ENCODE data around the gene MT1G. TPM values are rescaled to one million over a fixed set of nuclear protein-coding genes. Genes with fewer than 3 reads are reported as not detected.

Gene MT1G
- total and polyA plus RNA-seq, 8 donors: 1.0 to 22.1 (median 2.4) TPM

DNA sequence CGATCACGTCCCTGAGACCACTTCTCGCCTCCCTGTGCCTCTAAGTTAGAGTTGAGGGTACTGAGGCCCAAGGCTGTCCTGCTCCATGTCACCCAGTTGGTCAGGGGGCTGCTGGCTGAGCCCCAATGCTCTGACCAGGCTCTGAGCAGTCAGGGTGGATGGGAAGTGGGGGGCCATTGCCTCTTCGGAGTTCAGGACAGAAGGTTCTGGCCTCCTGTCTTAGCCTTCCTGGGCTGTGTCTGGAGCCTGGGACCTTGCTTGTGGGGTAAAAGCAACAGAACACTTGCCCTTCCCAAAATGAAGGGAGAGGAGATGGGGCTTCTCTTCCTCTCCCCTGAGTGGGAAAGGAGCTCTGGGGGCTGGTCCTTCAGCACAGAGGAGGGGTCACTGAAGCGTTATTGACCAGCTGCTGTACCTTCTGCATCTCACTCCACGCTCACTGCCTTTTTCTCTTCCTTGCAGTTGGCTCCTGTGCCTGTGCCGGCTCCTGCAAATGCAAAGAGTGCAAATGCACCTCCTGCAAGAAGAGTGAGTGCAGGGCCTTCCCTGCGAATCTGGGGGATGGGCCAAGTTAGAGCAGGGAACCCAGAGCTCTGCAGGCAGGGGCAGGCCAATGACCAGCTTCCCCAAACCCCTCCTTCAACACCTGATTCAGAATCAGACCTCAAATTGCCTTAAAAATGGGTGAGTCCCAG lies 15.0 kb upstream of the MT1G start:
- Histone ChIP-seq H3K4me3 (peak overlapping the region; percentile 55), H3K4me1 (peaks cover 10 to 18% of the 10 kb centered on the region in 2 donors), H3K27me3 (no peaks in the 10 kb centered on the region), H3K36me3 (no peaks in the 10 kb centered on the region), H3K9me3 (peaks cover 0 to 8% of the 10 kb centered on the region in 2 donors), H3K27ac (peak overlapping the region in 1 of 2 donors; percentile 80)
- TF ChIP-seq CTCF (IDR thresholded peaks at IDR 0.05): no peak
- ATAC-seq (peak; percentile 2), DNase-seq (no peak)
- intact Hi-C loops (cut with DNase I): no loop called here

DNA sequence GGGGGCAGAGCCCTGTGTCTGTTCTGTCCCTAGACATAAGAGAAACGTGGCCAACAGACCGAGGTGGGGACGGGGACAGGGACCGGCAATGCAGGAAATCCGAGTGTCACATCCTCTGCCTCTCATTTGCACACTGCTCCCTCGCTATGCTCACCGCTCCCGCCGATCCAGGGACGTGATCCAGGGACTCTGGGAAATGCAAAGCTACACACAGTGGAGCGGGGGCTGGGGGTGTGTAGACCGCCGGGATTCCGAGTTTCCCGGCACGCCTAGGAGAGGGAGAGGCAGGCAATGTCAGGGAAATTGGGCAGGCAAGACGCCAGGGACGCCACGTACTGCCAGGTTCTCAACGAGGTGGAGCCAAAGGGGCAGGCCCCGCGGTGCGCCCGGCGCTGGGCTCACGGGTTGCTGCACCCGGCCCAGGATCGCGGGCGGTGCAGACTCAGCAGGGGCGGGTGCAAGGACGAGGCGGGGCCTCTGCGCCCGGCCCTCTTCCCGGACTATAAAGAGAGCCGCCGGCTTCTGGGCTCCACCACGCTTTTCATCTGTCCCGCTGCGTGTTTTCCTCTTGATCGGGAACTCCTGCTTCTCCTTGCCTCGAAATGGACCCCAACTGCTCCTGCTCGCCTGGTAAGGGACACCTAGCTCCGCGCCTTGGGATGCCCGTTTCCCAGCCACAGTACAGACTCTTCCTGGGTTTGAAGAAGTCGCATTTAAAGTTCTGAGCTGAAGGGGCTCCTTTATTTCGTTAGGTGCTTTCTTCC lies 14.3 kb upstream of the MT1G start, which contains the start of gene MT1X:
MT1X (plus strand) TSS at position 532 of the 764 bp plus-strand sequence; CDS start at position 603, 71 bp downstream.
- intact Hi-C loops (cut with DNase I): no loop called here
- H3K36me3 ChIP-seq: no peaks in the 10 kb centered on the region
- H3K27me3 ChIP-seq: no peaks in the 10 kb centered on the region
- H3K27ac ChIP-seq: peak within 1 kb of the TSS; percentile 58 to 80
- TF ChIP-seq CTCF (IDR thresholded peaks at IDR 0.05): no peak
- H3K4me3 ChIP-seq: peak within 1 kb of the TSS; percentile 55
- DNase-seq (peak; percentile 72 to 97 (median 90)), ATAC-seq (peak; percentile 100)
- H3K4me1 ChIP-seq: peaks cover 10 to 18% of the 10 kb centered on the region in 2 donors
- peaks cover 0 to 7% of the 10 kb centered on the region in 2 donors for H3K9me3 ChIP-seq

DNA sequence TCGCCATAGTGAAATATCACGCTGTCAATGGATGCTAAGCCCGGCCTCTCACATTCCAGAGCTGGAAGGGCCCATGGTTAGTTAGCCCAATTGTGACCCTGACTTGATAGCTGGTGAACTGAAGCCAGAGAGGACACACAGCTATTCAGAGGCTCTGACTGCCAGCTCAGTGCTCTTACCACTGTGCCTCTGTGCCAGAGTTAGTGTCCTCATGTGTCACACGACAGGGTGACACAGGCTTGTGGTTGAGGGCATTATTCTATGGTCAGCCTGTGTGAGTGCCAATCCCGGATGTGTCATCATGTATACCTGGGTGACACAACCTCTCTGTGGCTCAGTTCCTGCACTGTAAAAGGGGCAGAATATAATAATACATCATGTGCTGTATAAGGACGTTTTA lies 12.0 kb upstream of the MT1G start:
- no peak for TF ChIP-seq CTCF (IDR thresholded peaks at IDR 0.05)
- Histone ChIP-seq H3K27ac (no peak overlapping the region), H3K9me3 (no peaks in the 10 kb centered on the region), H3K27me3 (peaks cover 5 to 21% of the 10 kb centered on the region in 2 donors), H3K4me3 (no peak overlapping the region), H3K36me3 (no peaks in the 10 kb centered on the region), H3K4me1 (peaks cover 10 to 18% of the 10 kb centered on the region in 2 donors)
- no peak for ATAC-seq
- DNase-seq: no peak
- intact Hi-C loops (cut with DNase I): no loop called here

GRCh38 chr16:56679078-56679730 lies 11.3 kb upstream of the MT1G start:
- H3K36me3 ChIP-seq: no peaks in the 10 kb centered on the region
- no peak for TF ChIP-seq CTCF (IDR thresholded peaks at IDR 0.05)
- no peak for DNase-seq
- intact Hi-C loops (cut with DNase I): no loop called here
- no peak for ATAC-seq
- no peak overlapping the region for H3K27ac ChIP-seq
- peaks cover 5 to 26% of the 10 kb centered on the region in 2 donors for H3K27me3 ChIP-seq
- H3K9me3 ChIP-seq: no peaks in the 10 kb centered on the region
- peaks cover 10 to 18% of the 10 kb centered on the region in 2 donors for H3K4me1 ChIP-seq
- H3K4me3 ChIP-seq: no peak overlapping the region

DNA sequence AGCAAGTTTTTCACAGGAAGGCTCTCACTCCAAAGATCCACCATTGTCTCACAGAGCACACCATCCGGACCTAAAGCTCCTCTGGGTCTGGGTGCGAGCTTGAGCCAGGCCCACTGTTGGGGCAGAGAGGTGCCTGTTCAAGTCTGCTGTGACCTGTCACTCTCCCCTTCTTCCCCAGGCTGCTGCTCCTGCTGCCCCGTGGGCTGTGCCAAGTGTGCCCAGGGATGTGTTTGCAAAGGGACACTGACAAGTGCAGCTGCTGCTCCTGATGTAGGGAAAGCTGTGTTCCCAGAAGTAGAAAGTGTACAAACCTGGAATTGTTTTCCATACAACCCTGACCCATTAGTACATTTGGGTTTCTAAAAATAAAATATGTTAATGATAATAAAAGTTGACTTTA lies 9.6 kb upstream of the MT1G start:
- no peak for TF ChIP-seq CTCF (IDR thresholded peaks at IDR 0.05)
- no peak for ATAC-seq
- H3K4me1 ChIP-seq: peaks cover under 1 to 8% of the 10 kb centered on the region in 2 donors
- H3K27ac ChIP-seq: no peak overlapping the region
- H3K9me3 ChIP-seq: no peaks in the 10 kb centered on the region
- intact Hi-C loops (cut with DNase I): no loop called here
- H3K4me3 ChIP-seq: no peak overlapping the region
- H3K27me3 ChIP-seq: peaks cover 5 to 43% of the 10 kb centered on the region in 2 donors
- no peaks in the 10 kb centered on the region for H3K36me3 ChIP-seq
- DNase-seq: no peak
